Measurements from ENCODE around the gene TMEM88.

GRCh38 chr17:7903154-7904103 lies 48.6 kb downstream of the TMEM88 start:
- TF ChIP-seq GATA2 (IDR thresholded peaks at IDR 0.05; ENCODE audit: low read depth, low read length) (no peak), GATA3 (IDR thresholded peaks at IDR 0.05; ENCODE audit: low read depth, low read length) (no peak)

All from SH-SY5Y (cell line).